SIG-M5 (cell line): ENCODE results near the gene IL15RA.

Experiments used
- DNase-seq: peaks from one replicate; lab custom pipeline; 2025; lab: John Stamatoyannopoulos, UW

IL15RA gene, protein sequence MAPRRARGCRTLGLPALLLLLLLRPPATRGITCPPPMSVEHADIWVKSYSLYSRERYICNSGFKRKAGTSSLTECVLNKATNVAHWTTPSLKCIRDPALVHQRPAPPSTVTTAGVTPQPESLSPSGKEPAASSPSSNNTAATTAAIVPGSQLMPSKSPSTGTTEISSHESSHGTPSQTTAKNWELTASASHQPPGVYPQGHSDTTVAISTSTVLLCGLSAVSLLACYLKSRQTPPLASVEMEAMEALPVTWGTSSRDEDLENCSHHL

DNA sequence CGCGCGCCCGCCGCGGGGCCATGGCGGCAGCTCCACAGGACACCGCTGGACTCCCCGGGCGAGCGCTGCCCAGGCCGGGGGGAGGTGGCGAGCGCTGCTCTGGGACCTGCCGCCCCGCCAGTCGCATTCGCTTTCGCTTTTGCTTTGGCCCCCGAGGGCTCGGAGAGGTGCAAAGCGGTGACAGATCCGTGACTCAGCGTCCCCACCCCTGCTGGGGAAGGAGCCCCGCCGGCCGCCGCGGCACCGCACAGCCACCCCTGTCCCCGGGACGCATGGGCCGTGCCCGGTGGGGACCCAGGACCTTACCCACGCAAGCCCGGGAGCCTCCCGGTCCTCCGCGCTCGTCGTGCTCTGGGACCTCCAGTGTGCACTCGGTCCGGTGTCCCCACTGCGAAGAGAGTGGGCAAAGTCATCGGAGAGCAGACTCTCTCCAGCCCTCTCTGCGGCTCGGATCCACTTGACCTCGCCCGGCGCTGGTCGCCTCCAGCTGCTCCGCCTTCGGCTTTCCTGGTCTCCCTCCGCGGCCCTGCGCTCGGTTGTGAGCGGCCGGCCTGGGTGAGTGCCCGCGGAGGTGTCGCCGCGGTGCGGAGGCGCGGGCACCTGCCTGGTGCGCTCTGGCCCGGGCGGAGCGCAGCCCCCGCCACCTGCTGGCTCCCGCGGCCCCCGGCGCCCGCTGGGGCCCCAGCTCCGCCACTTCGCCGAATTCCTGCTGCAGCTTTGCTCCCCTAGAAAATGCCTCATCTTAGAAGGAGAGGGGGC lies at the start of gene IL15RA:
Gene IL15RA, minus strand, starts transcription at position 73 of the 759 bp plus-strand sequence. Its CDS starts 51 bp downstream, at position 22.
- DNase-seq = no peak

DNA sequence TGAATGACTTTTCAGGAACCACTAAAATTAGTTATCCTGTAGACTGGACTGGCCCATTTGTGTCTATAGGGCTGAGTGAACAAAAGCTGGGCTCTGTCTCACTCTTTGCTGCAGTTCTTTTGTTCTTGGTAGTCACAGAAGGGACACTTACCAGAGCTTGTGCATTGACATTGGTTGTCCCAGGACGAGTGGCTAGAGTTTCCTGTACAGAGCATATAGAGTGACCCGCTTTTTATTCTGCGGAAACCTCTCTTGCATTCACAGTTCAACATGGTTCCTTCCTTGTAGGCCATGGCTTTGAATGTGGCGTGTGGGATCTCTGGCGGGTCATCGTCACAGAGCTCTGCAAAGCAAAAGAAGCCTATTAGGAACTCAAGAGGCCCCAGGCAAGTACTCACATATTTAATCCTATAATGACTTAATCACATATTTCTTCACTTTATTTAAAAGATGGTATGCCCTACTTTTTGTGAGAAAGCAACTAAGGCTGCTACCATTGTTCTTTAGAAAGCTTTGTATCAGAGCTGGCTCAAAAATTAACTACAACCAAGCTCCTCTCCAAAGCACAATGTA lies 48.4 kb upstream of the IL15RA start:
- DNase-seq = no peak

GRCh38 chr10:6024334-6024682 lies 47.0 kb upstream of the IL15RA start:
- no peak for DNase-seq

- no peak for DNase-seq
Measured at GRCh38 chr10:6023661-6024333, 46.5 kb upstream of the IL15RA start.

- no peak for DNase-seq
Measured at GRCh38 chr10:6022660-6023059, 45.3 kb upstream of the IL15RA start.

- no peak for DNase-seq
Measured at GRCh38 chr10:6020826-6021225, 43.5 kb upstream of the IL15RA start.

GRCh38 chr10:6019796-6020195 lies 42.5 kb upstream of the IL15RA start:
- no peak for DNase-seq

DNA sequence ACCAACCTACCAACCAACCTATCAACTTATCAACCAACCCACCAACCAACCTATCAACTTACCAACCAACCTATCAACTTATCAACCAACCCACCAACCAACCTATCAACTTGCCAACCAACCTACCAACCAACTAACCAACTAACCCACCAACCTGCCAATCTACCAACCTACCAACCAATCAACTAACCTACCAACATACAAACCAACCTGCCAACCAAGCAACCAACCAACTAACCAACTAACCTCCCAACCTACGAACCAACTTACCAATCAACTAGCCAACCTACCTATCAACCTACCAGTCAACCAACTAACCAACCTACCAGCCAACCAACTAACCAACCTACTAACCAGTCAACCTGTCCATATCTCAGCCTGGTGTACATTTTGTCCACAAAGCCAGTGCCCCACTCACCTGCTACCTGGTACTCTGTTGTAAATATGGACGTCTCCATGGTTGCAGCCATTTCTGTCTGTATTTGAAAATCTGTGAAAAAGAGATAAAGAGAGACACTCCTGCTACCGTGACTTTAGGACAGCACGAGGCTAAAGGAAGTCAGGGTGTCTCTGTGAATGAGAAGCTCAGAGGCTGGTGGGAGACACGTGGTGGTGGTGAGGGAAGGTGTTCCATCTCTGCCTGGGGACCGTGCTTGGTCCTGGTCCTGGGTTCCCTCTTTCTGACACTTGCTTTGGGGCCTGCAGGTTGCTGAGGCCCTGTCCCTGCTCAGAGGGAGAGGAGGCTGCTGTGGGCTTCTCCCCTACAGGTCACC lies 41.9 kb upstream of the IL15RA start:
- DNase-seq = no peak

DNA sequence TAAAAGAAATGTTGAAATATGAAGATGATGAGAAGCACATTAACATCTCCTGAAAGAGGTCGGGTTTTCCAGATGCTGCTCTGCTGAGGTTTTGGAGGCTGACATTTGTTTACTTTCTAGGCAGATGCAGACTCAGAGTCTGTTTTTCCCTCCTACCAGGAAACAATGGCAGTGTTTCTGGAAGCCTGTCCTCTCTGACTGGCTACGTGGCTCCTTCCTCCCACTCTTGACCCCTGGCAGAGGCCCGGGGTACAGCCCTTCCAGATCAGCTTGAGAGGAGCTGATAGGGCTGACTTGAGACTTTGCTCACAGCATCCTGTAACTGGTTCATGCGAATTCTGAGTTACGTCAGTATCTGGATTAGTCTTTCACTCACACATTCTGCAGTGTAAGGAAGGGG lies 41.1 kb upstream of the IL15RA start:
- DNase-seq = no peak

DNA sequence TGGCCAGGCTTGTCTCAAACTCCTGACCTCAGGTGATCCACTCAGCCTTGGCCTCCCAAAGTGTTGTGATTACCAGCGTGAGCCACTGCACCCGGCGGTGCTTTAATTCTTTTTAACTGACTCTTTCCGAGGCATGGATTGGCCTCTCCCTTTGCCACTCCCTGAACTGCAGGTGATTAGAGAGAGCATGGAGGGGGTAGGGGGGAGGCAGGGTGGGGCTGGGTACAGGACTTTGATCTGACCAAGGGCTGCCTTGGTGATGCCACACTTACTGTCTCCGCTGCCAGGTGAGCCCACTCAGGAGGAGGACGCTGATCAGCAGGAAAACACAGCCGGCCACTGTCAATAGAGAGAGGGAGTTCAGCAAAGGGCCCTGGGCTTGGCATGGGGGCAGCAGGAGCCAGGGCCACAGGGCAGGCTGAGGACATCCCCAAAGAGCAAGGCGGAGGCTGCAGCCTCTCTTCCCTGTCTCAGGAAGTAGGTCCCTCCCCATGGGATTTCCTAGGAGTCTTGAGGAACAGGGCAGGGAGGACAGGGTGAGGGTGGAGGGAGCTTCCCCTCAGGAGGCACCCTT lies 40.5 kb upstream of the IL15RA start:
- no peak for DNase-seq

DNA sequence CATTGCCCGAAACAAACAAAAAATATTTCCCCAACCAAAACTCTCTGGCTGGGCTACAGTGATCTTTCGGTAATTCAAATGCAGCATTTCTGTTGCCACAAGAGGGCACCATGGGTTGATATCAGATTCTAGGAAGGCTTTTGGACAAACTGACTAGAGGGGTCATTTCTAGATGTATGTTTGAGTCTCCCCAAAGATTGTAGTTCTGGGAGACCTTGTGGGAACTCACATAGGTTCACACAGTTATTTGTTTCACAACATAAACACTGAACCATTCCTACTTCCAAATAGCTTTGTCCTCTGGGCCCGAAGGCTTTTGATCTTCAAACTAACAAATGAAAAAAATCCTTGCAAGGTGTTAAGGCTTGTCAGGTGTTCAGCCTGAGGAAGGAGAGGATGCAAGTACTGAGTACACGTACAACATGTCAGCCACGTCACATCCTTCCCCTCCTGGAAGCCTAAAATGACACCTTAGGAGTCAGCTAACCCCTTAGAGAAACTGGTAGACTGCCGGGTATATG lies 37.0 kb upstream of the IL15RA start:
- DNase-seq = no peak

DNA sequence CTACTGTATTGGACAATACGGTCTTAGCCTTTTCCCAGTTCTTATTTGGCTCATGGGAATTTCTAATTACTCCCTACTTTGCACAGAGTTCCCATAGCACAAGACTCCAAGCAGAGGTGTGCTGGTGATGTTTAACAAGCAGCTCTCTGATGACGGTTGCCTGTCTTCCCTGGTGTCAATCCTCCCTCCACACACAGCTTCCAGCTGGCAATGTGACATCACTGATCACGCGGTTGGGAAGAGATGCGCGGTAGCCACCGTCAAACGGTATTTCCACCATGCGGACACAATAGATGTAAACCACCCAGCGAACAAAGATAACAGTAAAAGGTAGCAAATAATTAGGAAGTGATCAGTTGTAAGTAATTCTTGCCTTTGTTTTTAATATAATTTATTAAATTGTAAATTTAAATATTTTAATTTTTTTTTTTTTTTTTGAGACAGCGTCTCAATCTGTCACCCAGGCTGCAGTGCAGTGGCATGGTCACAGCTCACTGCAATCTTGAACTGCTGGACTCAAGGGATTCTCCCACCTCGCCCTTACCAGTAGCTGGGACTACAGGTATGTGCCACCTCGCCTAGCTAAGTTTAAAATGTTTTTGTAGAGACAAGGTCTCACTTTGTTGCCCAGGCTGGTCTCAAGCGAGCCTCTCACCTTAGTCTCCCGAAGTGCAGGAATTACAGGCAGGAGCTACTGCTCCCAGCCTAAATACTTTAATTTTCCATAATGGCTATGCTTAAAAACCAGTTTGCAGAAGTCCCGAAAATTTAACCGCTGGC lies 36.3 kb upstream of the IL15RA start:
- no peak for DNase-seq

- no peak for DNase-seq
Measured at GRCh38 chr10:6012121-6012905, 35.0 kb upstream of the IL15RA start.

- DNase-seq = no peak
Measured at GRCh38 chr10:6011558-6011957, 34.2 kb upstream of the IL15RA start.

GRCh38 chr10:6010569-6010968 lies 33.2 kb upstream of the IL15RA start:
- DNase-seq = no peak

GRCh38 chr10:6009961-6010360 lies 32.6 kb upstream of the IL15RA start:
- no peak for DNase-seq

GRCh38 chr10:6009150-6009549 lies 31.8 kb upstream of the IL15RA start:
- no peak for DNase-seq

DNA sequence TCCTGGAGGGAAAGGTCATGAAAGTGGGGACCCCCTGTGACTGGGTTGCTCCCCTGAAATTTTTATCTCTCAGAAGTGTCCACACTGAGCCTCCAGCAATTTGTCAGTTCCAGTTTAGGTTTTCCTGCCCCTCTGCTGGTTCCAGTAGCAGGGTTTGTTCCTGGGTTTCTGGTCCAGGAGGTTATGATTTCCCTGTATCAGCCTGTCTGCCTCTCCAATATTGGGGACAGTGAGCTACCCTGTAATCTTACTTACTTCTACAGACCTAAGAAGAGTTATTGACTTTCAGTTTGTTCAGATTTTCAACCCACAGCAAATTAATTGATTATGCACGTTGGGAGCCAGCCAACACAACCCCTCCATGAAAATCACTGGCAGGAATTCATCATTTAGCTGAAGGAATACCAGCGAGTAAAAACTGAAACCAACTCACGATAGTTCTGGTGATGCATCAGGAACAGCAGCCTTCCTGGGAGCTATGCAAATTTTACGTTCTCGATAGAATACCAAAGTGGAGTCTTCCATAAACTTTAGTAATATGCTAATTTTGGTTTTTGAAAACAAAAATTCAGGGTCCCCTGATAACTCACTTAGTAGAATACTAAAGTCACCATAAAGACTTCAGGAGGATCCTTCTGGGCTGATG lies 31.3 kb upstream of the IL15RA start:
- no peak for DNase-seq

- no peak for DNase-seq
Measured at GRCh38 chr10:6006991-6007390, 29.6 kb upstream of the IL15RA start.
